ENCODE results near the gene ARF3. TPM values are rescaled to one million over a fixed set of nuclear protein-coding genes. Genes with fewer than 3 reads are reported as not detected.

ARF3 gene
- total RNA-seq, 1 donor from 2014 or later = 62.8 TPM

- H3K4me3 ChIP-seq (ENCODE audit: low read depth, low read length) = no peak overlapping the region
- TF ChIP-seq CTCF (conservative IDR thresholded peaks at IDR 0.05; ENCODE audit: low read depth, low read length) = no peak
- DNase-seq (ENCODE audit: low read depth) = no peak
Measured at GRCh38 chr12:48961801-48962200, 4.5 kb upstream of the ARF3 start.

GRCh38 chr12:48961331-48961730 lies 4.0 kb upstream of the ARF3 start:
- H3K4me3 ChIP-seq (ENCODE audit: low read depth, low read length) = no peak overlapping the region
- DNase-seq (ENCODE audit: low read depth) = no peak
- TF ChIP-seq CTCF (conservative IDR thresholded peaks at IDR 0.05; ENCODE audit: low read depth, low read length) = no peak

GRCh38 chr12:48960834-48961233 lies 3.5 kb upstream of the ARF3 start:
- no peak for TF ChIP-seq CTCF (conservative IDR thresholded peaks at IDR 0.05; ENCODE audit: low read depth, low read length)
- DNase-seq (ENCODE audit: low read depth) = no peak
- H3K4me3 ChIP-seq (ENCODE audit: low read depth, low read length) = no peak overlapping the region

GRCh38 chr12:48958049-48958388 lies 732 bp upstream of the ARF3 start:
- DNase-seq (ENCODE audit: low read depth) = no peak
- H3K4me3 ChIP-seq (ENCODE audit: low read depth, low read length) = peak overlapping the region; percentile 78
- no peak for TF ChIP-seq CTCF (conservative IDR thresholded peaks at IDR 0.05; ENCODE audit: low read depth, low read length)

GRCh38 chr12:48956279-48957140 lies 777 bp downstream of the ARF3 start:
- peak overlapping the region; percentile 78 for H3K4me3 ChIP-seq (ENCODE audit: low read depth, low read length)
- DNase-seq (ENCODE audit: low read depth) = peak; percentile 77
- TF ChIP-seq CTCF (conservative IDR thresholded peaks at IDR 0.05; ENCODE audit: low read depth, low read length) = peak; percentile 14

- DNase-seq (ENCODE audit: low read depth) = no peak
- no peak for TF ChIP-seq CTCF (conservative IDR thresholded peaks at IDR 0.05; ENCODE audit: low read depth, low read length)
- H3K4me3 ChIP-seq (ENCODE audit: low read depth, low read length) = no peak overlapping the region
Measured at GRCh38 chr12:48954841-48955501, 2.3 kb downstream of the ARF3 start.

Data from epithelial cell of proximal tubule (primary cell).